Gastroesophageal sphincter (tissue), 3 donors: ENCODE results near the gene PGF.
A peak's percentile ranks its signal among the peaks of the same experiment; 100 is the strongest.

Source experiments
- CTCF ChIP-seq, 4 experiments: fragments of 200-600 bp in 2 of 4; fragments of 450-650 bp in 2 of 4; sonication (generic) in 1 of 4; IDR thresholded peaks; one replicate each; pipeline ENCODE4 v1.5.1; 2017 to 2019; ENCODE audit warnings: antibody characterized with exemption in 4 of 4, mild to moderate bottlenecking in 2 of 4, moderate library complexity in 2 of 4
- EP300 ChIP-seq: sonication (generic); formaldehyde crosslinking; IDR thresholded peaks from one replicate; pipeline ENCODE4 v1.6.1; 2017; ENCODE audit warnings: antibody characterized with exemption, mild to moderate bottlenecking
- POLR2A ChIP-seq, 2 donors: fragments of 450-650 bp; IDR thresholded peaks; one replicate each; pipeline ENCODE4 v1.6.1; 2017; ENCODE audit warnings: antibody characterized with exemption in 2 of 2, mild to moderate bottlenecking in 2 of 2, moderate library complexity in 1 of 2

- peak in 3 of 4 experiments; percentile 60 to 78 (median 74) for TF ChIP-seq CTCF (IDR thresholded peaks at IDR 0.05)
- TF ChIP-seq EP300 = no peak
- no peak for TF ChIP-seq POLR2A (IDR thresholded peaks at IDR 0.05)
These were observed 41.3 kb downstream of the PGF start for GRCh38 chr14:74913986-74914573.
